NCI-H2171 treated with DMSO at 0.1 percent for 48 hours (cell line): ENCODE results near the gene VCAN.
A peak's percentile ranks its signal among the peaks of the same experiment; 100 is the strongest.

ENCODE experiments used
- DNase-seq: peaks from one replicate; lab custom pipeline; 2025; lab: John Stamatoyannopoulos, UW

The VCAN gene

DNA sequence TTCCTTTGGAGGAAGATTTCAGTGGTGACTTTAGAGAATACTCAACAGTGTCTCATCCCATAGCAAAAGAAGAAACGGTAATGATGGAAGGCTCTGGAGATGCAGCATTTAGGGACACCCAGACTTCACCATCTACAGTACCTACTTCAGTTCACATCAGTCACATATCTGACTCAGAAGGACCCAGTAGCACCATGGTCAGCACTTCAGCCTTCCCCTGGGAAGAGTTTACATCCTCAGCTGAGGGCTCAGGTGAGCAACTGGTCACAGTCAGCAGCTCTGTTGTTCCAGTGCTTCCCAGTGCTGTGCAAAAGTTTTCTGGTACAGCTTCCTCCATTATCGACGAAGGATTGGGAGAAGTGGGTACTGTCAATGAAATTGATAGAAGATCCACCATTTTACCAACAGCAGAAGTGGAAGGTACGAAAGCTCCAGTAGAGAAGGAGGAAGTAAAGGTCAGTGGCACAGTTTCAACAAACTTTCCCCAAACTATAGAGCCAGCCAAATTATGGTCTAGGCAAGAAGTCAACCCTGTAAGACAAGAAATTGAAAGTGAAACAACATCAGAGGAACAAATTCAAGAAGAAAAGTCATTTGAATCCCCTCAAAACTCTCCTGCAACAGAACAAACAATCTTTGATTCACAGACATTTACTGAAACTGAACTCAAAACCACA lies 67.4 kb downstream of the VCAN start:
- no peak for DNase-seq

DNA sequence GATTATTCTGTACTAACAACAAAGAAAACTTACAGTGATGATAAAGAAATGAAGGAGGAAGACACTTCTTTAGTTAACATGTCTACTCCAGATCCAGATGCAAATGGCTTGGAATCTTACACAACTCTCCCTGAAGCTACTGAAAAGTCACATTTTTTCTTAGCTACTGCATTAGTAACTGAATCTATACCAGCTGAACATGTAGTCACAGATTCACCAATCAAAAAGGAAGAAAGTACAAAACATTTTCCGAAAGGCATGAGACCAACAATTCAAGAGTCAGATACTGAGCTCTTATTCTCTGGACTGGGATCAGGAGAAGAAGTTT lies 67.9 kb downstream of the VCAN start:
- DNase-seq, result no peak

DNA sequence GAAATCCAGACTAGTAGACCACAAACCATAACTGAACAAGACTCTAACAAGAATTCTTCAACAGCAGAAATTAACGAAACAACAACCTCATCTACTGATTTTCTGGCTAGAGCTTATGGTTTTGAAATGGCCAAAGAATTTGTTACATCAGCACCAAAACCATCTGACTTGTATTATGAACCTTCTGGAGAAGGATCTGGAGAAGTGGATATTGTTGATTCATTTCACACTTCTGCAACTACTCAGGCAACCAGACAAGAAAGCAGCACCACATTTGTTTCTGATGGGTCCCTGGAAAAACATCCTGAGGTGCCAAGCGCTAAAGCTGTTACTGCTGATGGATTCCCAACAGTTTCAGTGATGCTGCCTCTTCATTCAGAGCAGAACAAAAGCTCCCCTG lies 68.6 kb downstream of the VCAN start:
- no peak for DNase-seq

DNA sequence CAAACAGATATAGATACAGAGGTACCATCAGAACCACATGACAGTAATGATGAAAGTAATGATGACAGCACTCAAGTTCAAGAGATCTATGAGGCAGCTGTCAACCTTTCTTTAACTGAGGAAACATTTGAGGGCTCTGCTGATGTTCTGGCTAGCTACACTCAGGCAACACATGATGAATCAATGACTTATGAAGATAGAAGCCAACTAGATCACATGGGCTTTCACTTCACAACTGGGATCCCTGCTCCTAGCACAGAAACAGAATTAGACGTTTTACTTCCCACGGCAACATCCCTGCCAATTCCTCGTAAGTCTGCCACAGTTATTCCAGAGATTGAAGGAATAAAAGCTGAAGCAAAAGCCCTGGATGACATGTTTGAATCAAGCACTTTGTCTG lies 69.2 kb downstream of the VCAN start:
- DNase-seq, result no peak

DNA sequence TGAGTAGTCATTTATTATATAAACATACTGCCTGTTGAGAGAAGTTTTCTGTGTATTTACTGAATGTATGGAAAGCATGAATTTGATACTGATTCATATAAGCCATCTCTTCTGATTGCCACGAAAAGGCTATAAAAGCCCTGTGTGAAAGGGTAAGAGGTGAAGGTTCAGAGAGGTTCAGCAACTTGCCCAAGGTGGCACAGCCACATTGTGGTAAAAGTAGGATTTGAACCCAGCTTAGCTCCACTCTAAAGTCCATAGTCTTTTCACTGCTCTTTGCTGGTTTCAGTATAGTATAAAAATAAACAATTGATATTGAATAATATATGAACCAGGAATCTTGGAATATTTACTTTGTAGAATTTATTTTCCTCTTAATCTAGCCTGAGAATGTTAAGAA lies 71.3 kb downstream of the VCAN start:
- DNase-seq, result no peak

DNA sequence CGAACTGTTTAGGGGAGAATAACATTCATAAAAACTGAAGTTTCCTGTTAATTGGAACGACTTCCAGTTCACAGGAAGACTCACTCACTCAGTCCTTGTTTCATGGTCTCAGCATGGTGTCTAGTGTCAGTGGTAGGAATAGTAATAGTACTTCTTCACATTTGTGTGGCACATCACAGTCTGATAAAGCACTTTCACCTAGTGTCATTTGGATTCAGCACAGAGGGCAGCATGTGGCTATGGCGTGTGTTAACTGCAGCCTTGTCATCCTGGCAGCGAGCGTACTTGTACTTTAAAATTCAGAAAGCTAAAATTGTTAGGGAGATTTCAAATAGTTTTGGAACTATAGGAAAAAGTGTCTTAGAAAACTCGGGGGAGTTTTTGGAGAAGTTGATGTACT lies 72.4 kb downstream of the VCAN start:
- no peak for DNase-seq

DNA sequence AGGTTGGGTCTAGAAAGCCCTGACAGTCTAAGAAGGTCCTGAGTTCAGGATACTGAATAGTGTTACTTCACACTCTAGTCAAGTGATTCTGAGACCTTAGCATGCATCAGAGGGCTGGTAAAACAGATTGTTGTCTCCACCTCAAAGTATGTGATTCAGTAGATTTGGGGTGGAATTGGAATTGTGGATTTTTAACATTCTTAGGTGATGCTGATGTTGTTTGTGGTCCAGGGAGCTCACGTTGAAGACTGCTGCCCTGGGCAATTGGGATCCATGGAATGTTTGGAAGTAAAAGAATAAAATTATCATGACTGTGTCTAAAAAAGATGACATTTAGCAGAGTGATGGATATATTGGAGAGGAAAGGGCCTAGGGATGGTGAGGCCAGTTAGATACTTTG lies 75.6 kb downstream of the VCAN start:
- no peak for DNase-seq

DNA sequence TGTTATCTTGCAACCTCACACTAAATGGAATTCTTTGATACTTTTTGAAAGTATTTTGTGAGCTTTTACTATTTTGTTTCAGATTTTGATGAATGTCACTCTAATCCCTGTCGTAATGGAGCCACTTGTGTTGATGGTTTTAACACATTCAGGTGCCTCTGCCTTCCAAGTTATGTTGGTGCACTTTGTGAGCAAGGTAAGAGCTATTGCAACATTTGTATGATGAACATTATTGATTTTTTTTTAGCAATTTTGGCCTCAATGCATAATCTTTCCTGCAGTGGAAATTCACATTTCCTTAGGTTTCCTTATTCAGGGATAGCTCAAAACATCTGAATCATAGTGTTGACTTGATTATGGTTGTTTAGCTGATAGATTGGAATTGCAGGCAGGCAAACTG lies 76.3 kb downstream of the VCAN start:
- no peak for DNase-seq

DNA sequence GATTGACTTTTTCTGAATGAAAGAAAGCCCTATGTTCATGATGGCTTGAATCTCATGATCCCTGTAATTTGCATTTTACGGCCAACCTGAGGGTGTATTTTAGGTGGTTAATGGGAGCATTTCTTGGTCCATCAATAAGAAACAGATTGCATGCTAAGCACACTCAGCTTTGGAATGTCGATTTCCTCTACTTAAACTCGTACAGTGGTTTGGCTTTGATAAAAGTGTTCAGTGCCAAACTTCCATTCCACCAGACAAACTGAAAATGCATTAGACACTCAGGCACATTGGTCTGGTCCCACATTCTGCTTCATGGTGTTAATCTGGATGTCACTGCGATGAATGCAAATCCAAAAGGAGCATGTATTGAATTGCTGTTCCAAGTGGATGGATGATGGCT lies 77.0 kb downstream of the VCAN start:
- no peak for DNase-seq

DNA sequence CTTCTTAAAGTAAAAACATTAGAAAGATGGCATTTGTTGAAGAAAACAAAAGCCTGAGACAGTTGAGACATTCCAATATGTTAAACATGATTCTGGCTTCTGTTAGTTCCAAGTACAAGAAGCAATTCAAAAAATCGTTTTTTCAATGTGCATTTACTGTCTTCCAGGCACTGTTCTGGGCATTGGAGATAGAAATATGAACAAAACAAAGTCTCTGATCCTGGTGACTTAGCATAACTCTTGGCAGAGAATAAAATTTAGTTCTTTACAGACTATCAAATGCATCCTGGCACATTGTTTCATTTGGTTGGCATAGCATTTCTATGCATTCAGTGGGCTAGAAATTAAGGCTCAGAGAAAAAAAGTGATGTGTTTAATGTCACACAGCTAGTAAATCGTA lies 77.5 kb downstream of the VCAN start:
- no peak for DNase-seq

DNA sequence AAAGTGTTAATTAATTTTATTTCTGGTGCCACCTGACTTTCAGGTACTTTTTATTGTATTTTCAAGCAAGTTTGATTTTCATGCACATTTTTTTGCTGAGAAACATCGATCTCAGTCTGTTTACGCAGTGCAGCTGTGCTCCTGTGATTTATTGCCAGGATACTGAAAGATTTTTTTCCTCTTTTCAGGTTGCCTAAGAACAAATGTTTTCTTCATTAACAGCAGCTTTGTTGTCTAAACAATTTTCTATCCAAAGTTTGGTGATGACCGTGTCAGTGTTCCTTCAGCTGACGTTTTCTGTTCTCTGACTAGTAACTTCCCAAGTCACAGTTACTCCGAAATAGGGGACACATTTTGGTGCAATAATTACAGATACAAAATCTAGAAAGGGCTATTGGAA lies 78.1 kb downstream of the VCAN start:
- no peak for DNase-seq

DNA sequence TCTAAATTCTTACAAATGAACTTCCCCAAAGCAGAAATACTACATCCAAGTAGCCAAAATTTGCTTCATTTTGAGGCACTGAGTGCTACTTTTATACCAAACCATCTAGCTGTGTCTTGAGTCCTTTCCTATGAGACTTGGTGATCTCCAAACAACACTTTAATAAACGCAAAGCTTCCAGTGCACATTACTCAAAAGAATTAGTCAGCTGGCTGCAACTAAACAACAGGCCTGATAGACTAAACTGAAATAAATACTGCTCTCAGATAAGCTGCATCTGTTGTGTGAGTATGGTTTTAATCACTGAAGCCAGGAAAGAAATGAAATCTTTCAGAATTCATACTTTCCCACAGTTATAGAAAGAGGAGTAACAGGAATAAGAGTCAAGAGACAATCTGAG lies 80.3 kb downstream of the VCAN start:
- no peak for DNase-seq

DNA sequence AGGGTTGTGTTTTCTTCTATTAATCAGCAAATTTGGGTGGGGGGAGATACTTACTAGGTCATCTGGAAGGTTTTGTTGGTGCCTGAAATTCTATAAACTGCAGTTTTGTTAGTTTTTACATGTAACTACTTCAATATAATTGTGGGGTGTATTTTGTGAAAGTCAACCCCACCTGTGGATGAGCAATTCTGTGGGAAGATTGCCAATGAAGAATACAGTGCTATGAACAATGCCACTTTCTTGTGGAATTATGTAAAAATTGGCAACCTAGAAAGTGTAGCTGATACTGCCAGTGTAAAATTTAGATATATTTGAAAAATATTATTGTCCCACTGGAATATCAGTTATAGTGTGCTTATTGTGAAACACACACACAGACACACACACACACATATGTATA lies 80.7 kb downstream of the VCAN start:
- DNase-seq, result no peak

DNA sequence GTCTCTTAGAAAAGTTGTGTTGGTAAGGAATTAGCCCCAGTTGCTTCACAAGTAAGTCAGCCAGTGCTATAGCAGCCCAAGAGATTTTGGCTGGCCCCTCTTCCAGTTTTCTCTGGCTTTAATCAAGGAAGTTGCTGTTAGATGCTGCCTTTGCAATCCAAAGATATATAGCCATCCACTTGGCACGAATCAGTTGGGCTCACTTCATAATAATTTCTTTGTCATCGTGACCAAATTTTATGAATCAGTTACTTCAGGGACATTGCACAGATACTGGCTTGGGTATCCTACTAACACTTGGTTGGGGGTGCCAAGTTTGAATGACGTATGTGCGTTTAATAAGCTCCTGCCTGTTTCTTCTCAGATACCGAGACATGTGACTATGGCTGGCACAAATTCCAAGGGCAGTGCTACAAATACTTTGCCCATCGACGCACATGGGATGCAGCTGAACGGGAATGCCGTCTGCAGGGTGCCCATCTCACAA lies 81.5 kb downstream of the VCAN start:
- DNase-seq, result no peak

DNA sequence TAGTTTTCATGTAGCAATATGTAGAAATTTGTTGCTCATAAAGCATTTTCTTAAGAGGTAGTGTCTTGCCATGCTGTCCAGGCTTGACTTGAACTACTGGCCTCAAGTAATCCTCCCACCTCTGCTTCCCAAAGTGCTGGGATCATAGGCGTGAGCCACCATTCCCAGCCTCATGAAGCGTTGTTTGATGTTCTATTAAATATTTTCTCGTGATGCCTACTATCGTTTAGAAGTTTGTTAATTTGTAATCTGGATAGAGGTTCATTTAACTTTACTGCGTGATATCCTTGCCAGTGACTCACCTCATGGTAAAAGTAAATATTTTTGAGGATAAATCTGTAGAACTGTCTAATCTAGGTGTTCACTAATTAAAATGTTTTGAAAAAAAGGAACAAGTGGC lies 82.6 kb downstream of the VCAN start:
- DNase-seq, result no peak

DNA sequence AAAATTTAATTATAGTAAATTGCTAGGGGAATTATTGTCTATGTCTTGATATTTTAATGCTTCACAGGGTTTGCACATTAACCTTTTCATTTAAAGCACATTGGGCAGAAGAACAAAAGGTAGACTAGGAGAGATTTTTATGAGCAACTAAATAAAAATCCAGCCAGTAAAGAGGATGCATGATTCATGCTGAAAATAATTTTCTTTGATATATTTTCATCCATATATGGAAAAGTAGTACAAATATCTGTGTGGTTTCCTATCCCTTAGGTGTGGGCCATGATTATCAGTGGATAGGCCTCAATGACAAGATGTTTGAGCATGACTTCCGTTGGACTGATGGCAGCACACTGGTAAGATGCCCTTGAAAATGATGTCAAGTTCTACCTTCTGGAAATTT lies 83.1 kb downstream of the VCAN start:
- DNase-seq, result no peak

DNA sequence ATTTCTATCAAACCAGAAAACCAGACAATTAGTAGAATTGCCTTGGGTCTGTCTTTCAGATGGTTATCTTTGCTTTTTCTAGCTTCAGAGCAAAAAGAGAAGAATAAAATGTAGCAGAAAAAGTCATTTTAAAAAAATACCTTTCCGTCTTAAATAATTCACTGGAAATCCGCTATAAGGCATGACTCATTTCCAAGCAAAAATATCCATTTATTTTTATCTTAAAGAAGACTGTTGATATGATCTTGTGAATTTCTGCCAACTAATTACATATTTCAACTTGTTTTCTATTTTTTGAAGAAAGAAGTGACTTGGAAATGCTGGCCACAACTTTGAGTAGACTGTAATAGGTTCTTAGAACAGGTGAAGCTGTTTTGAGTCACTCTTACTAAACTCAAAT lies 83.7 kb downstream of the VCAN start:
- no peak for DNase-seq

DNA sequence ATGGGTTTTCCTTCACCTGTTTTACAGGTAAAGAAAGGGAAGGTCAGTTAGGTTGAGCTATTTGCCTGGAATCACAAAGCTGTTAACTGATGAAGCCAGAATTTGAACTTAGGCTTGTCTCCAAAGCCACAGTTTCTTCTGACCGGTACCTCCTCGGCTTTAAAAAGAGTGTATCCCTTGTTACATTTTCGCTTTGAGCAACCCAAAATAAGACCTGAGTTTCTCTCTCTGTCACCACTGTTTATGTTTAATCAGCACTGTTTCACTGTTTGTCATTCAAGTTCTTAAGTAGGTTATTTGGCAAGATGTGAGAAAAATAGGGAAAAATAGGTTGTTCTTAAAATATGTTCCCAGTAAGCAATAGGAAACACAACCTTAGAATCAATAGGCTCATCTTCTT lies 84.6 kb downstream of the VCAN start:
- DNase-seq, result no peak

DNA sequence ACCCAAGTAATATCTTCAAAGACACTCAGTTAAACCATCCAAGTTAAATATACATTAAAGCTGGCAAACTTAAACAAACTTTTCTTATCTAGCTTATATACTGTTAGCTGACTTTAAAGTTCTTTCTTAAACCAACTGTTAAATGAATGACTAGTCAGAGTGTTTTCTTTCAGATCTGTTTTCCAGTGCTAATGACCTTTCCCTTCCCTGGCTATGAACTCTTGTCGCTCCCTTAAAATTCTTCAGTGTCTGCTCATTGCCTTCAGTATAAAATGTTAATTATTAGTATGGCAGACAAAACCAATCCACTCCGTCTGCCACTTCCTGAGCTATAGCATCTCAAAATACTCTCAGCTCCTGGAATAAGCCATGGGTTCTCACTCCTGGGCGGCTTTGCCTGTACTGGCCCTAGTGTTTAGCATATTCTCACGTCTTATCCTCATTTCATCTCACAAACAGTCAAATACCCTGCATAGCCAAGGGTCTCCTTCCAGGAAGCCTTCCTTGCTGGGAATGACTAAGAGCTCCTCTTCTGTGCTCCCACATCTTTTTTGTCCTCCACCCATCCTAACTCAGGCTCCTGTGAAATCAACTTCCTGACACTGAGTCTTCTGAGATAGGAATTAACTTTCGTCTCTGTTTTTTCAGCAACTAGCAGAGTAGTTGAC lies 87.7 kb downstream of the VCAN start:
- no peak for DNase-seq

DNA sequence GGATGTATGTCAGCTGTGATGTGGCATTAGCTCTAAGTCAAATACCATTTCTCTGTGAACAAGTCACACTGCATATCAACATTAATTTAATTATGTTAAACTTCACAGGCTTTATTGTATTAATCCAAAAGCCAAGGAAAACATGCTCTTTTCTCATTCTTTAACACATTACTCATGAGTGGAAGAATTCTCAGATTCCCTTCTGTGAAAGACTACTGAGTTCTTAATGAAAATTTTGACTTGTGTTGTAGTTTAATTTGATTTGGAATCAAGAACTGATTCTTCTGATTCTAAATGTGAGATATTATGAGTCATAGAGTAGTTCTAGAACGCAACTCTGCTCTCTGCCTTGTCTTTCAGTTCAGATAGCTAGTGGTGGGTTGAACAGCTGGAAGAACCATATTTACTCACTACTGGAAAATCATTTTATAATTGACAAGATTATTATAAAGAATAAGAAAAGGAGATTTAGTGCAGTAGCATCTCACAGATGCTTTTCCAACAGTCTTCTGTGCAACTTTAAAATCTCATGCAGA lies 90.6 kb downstream of the VCAN start:
- DNase-seq, result no peak

DNA sequence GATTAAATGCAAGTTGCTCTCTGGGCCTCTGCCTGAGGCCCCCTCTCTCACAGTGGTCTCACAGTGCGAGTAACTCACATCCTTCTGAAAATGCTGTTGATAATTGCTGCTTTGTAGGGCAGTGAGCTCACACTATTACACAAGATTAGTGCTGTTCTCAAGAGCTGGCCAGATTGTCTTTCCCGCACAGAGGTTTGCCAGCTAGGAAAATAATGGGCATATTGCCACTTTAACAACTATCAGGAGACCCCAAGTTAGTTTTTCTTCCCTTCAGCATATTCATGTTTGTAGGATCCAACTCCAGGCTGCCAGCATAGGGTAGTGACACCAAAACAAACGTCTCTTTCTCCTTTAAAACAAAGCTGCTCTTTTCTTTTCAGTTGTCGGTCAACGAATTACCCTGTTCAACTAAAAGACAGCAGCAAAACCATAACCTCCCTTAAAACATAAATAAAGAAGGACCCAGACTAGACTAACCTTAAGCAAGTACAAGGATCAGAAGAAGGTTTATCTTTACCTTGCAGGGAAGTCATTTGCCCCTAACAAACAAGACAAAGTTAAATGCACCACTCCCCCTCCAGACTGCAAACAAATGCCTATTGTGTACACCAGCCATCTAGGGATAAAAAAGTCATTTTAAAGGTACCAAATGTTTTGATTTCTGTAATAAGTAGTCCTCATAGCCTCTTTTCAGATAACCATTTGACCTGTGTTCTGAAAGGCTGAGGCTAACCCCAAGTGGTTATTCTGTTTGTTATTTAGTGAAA lies 91.4 kb downstream of the VCAN start:
- DNase-seq, result no peak

DNA sequence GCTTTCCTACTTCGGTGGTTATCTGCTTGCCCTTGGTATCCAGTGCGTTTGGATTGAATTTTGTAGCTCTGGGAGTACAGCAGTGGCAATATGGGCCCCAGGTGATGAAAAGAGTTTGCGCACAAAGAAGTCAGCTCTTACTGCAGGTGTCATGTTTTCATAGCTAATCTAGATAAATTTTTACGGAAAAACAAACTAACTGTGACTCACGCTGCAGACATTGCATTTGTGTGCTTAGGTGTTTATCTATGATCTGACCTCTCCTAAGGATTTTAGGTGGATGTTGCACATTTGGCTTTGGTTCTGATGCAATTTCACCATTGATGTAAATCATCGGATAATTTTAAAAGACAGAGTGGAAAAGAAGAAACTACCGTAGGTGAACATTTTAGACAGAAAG lies 92.1 kb downstream of the VCAN start:
- no peak for DNase-seq

DNA sequence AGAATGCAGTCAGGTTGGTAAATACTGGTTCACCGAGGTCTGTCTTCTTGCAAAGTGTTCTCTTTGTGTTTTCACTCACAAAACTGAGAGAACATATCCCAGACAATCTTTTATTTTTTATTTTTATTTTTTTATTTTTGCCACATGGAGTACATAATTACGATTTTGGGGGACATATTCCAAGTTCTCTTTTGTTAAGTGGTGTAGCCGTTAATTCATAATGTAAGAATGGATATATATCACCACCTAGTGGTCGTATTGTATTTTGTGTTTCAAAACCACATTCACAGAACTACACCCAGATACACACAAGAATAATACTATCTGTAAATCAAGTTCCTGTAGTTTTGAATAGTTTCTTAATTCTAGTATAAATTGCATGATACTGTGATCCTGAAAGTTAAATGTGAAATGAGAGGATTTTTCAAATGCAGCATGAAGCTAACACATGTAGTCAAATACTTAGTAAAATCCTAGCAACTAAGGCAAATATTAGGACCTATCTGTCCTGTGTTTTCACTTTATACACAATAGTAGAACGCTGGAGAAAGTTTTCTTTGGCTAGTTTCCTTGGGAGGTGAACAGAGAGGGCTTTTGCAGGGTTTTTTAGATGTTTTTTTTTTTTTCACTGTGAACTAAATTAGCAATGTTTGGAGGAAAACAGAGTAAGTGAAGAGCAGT lies 92.7 kb downstream of the VCAN start:
- DNase-seq, result peak; percentile 16
